Measurements from ENCODE around the gene SNX1.
"Not testable (repeated sequence)": the region's sequence is repeated elsewhere in the genome, so short reads cannot be mapped to it uniquely, and the experiment has no call there.

The SNX1 gene

DNA sequence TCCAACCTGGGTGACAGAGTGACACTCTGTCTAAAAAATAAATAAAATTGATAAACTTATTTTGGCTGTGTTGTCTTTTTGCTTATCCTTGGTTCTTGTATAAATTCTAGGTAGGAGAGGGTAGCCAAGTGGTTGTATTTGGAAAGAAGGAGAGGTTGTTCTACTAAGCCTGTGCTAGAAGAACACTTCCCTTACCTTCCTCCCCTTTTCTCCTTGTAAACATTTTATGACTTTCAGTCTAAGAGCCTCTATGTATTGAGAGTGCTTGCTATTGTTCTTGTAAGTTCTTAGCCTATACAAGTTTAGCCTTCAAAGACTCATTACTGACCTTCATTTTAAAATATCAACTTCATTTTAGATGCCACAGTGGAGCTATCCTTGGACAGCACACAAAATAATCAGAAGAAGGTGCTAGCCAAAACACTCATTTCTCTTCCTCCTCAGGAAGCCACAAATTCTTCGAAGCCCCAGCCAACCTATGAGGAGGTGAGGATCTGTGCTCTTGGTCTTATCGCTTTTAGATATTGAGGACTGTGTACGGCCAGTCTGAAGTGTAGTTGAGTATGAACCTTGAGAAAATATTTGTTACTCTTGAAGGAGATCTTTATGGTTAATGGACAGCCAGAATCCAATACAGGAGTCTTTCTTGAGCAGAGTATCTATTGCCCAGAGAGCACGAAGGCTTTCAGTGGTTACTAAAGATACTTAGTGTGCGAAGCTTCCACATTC, 22.1 kb downstream of the SNX1 start:
- in situ Hi-C loops (cut with HindIII; ENCODE audit: low sequenced_read_pairs): no loop called here
- no peak for DNase-seq (ENCODE audit: low read depth, low spot score)
- no peak overlapping the region for H3K4me3 ChIP-seq (ENCODE audit: low read depth, low read length)
- TF ChIP-seq, protein P1, sequence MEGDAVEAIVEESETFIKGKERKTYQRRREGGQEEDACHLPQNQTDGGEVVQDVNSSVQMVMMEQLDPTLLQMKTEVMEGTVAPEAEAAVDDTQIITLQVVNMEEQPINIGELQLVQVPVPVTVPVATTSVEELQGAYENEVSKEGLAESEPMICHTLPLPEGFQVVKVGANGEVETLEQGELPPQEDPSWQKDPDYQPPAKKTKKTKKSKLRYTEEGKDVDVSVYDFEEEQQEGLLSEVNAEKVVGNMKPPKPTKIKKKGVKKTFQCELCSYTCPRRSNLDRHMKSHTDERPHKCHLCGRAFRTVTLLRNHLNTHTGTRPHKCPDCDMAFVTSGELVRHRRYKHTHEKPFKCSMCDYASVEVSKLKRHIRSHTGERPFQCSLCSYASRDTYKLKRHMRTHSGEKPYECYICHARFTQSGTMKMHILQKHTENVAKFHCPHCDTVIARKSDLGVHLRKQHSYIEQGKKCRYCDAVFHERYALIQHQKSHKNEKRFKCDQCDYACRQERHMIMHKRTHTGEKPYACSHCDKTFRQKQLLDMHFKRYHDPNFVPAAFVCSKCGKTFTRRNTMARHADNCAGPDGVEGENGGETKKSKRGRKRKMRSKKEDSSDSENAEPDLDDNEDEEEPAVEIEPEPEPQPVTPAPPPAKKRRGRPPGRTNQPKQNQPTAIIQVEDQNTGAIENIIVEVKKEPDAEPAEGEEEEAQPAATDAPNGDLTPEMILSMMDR (IDR thresholded peaks at IDR 0.05; ENCODE audit: low read depth, low read length): no peak

GRCh38 chr15:64120322-64120721, 24.5 kb downstream of the SNX1 start:
- H3K4me3 ChIP-seq (ENCODE audit: low read depth, low read length); in situ Hi-C loops (cut with HindIII; ENCODE audit: low sequenced_read_pairs); DNase-seq (ENCODE audit: low read depth, low spot score): not testable (repeated sequence)

DNA sequence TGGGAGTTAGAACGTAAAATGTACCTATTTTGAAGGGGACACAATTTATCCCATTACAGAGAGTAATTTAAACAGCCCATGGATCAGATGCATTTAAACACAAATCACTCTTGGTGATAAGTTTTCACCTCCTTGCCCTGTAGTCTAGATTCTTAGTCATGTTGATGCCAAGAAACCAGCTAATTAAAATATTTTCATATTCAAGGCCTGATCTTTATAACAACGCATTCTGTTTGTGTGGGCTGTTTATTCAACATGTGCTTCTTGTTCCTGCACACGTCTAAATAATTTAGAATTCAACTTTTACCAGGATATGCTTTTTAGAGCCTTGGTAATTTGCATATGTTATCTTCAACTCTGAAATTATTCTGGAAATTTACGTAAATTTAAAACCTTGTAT, 25.8 kb downstream of the SNX1 start:
- no peak overlapping the region for H3K4me3 ChIP-seq (ENCODE audit: low read depth, low read length)
- in situ Hi-C loops (cut with HindIII; ENCODE audit: low sequenced_read_pairs): no loop called here
- DNase-seq (ENCODE audit: low read depth, low spot score): no peak
- TF ChIP-seq, protein P1 (IDR thresholded peaks at IDR 0.05; ENCODE audit: low read depth, low read length): no peak

DNA sequence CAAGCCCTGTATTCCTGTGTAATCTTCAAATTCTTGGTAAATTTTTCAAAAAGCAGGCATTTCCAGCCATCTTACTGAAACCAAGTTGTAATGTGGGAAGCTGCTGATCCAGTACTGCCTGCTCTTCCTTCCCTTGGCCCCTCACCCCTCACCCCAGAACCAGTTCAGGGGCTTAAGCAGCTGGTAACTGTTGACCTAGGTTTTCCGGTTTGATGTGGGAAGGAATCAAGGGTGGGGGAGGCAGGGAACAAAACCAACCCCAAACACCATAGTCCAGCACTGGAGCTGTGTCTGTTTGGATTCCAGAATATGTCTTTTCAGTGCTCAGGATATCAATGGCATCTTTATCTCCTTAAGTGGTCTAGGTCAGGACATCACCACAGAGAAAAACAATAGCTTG, 26.7 kb downstream of the SNX1 start:
- in situ Hi-C loops (cut with HindIII; ENCODE audit: low sequenced_read_pairs): no loop called here
- H3K4me3 ChIP-seq (ENCODE audit: low read depth, low read length): no peak overlapping the region
- DNase-seq (ENCODE audit: low read depth, low spot score): no peak
- TF ChIP-seq, protein P1 (IDR thresholded peaks at IDR 0.05; ENCODE audit: low read depth, low read length): no peak

DNA sequence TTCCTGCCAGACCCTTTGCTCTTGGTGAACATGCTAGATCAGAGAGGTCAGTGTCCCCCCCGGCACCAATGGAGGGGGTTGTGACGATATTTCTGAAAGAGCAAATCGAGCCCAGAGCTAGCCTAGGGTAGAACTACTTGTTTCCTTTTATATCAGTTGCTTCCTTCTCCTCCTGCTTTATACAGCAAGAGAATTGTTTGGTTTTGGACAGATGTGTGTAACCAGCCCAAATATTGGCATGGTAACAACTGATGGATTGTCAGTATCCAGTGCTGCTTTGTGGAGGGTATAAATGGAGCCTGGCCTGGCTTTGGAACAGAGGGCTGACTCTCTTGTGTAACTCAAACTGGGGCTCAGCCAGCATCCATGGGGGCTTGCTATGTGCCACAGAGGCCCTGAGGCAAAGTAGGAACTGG, 27.2 kb downstream of the SNX1 start:
- DNase-seq (ENCODE audit: low read depth, low spot score): no peak
- in situ Hi-C loops (cut with HindIII; ENCODE audit: low sequenced_read_pairs): no loop called here
- TF ChIP-seq, protein P1 (IDR thresholded peaks at IDR 0.05; ENCODE audit: low read depth, low read length): no peak
- no peak overlapping the region for H3K4me3 ChIP-seq (ENCODE audit: low read depth, low read length)

GRCh38 chr15:64125978-64126377, 30.2 kb downstream of the SNX1 start:
- TF ChIP-seq, protein P1 (IDR thresholded peaks at IDR 0.05; ENCODE audit: low read depth, low read length): no peak
- no peak for DNase-seq (ENCODE audit: low read depth, low spot score)
- H3K4me3 ChIP-seq (ENCODE audit: low read depth, low read length): no peak overlapping the region
- in situ Hi-C loops (cut with HindIII; ENCODE audit: low sequenced_read_pairs): no loop called here

DNA sequence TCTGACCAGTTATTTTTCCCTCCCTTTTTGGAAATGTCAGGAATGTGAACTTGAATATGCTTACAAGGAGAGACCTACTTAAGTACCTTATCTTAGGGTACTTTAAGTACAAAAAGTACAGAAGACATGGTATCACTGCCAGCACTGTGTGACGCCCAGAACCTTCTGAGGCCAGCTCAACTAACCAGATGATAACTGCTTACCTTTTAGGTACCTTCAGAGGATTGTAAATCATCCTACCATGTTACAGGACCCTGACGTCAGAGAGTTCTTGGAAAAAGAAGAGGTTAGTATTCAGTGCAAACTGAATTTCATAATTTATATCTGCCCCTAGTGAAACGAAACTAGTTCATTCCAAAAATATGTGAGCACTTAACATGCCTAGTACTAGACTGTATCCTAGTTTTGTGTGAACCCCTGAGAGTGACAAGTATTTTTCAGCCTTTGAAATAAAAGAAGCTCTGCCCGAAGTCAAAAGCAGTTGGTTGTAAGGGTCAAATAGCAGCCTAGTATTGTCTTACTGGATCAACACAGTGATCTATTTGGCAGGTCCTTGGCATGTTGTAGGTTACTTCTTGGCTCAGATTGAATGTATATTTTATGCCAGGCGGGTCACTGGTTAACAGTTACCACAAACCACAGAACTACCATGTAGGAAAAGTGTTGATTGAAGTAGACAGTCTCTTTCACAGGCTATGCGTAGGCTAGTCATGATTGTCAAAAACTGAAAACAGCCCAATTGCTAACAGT, 31.9 kb downstream of the SNX1 start:
- in situ Hi-C loops (cut with HindIII; ENCODE audit: low sequenced_read_pairs): no loop called here
- TF ChIP-seq, protein P1 (IDR thresholded peaks at IDR 0.05; ENCODE audit: low read depth, low read length): no peak
- H3K4me3 ChIP-seq (ENCODE audit: low read depth, low read length): no peak overlapping the region
- DNase-seq (ENCODE audit: low read depth, low spot score): no peak
